Liver (tissue), 3 donors: ENCODE measurements around the gene HOXA1.

Experiments used
- EGR1 ChIP-seq, 2 donors: IDR thresholded peaks; 2 replicates each; pipeline ENCODE4 v1.6.1; 2016 to 2018; ENCODE audit warnings: antibody characterized with exemption in 2 of 2, low read depth in 2 of 2
- GABPA ChIP-seq, 2 donors: IDR thresholded peaks in 1 of 2; conservative IDR thresholded peaks in 1 of 2; 2 replicates each; pipeline ENCODE4 v1.6.1; 2016; ENCODE audit warnings: antibody characterized with exemption in 2 of 2, mild to moderate bottlenecking in 1 of 2, moderate library complexity in 1 of 2
- JUND ChIP-seq, 2 donors: IDR thresholded peaks; 2 replicates each; pipeline ENCODE4 v1.6.1; 2016; ENCODE audit warnings: antibody characterized with exemption in 2 of 2
- NR2F2 ChIP-seq: IDR thresholded peaks from 2 replicates; pipeline ENCODE4 v1.6.1; 2016; ENCODE audit warnings: antibody characterized with exemption
- REST ChIP-seq: IDR thresholded peaks from 2 replicates; pipeline ENCODE4 v1.6.1; 2016; ENCODE audit warnings: antibody characterized with exemption, mild to moderate bottlenecking
- RXRA ChIP-seq, 2 donors: IDR thresholded peaks; 2 replicates each; pipeline ENCODE4 v1.6.1; 2017 to 2018; ENCODE audit warnings: antibody characterized with exemption in 2 of 2, mild to moderate bottlenecking in 1 of 2
- SP1 ChIP-seq: IDR thresholded peaks from 2 replicates; pipeline ENCODE4 v1.6.1; 2018; ENCODE audit warnings: antibody characterized with exemption, mild to moderate bottlenecking
- TAF1 ChIP-seq: conservative IDR thresholded peaks from 2 replicates; pipeline ENCODE4 v1.6.1; 2016; ENCODE audit warnings: antibody characterized with exemption, mild to moderate bottlenecking
- YY1 ChIP-seq: IDR thresholded peaks from 2 replicates; pipeline ENCODE4 v1.6.1; 2016; ENCODE audit warnings: antibody characterized with exemption, mild to moderate bottlenecking
- TF ChIP-seq, protein P1 (sequence below): fragments of 150-350 bp; IDR thresholded peaks from 2 replicates; pipeline ENCODE4 v1.5.1; 2017; ENCODE audit warnings: improper control_type of control experiment, low read depth, low read length; ENCODE audit not compliant: missing input control
- donor health status: healthy.
- donor health status: healthy.

GRCh38 chr7:27132978-27133377 is 37.2 kb upstream of the HOXA1 start:
- TF ChIP-seq SP1, result no peak
- TF ChIP-seq, protein P1, sequence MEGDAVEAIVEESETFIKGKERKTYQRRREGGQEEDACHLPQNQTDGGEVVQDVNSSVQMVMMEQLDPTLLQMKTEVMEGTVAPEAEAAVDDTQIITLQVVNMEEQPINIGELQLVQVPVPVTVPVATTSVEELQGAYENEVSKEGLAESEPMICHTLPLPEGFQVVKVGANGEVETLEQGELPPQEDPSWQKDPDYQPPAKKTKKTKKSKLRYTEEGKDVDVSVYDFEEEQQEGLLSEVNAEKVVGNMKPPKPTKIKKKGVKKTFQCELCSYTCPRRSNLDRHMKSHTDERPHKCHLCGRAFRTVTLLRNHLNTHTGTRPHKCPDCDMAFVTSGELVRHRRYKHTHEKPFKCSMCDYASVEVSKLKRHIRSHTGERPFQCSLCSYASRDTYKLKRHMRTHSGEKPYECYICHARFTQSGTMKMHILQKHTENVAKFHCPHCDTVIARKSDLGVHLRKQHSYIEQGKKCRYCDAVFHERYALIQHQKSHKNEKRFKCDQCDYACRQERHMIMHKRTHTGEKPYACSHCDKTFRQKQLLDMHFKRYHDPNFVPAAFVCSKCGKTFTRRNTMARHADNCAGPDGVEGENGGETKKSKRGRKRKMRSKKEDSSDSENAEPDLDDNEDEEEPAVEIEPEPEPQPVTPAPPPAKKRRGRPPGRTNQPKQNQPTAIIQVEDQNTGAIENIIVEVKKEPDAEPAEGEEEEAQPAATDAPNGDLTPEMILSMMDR, result no peak
- TF ChIP-seq YY1, result no peak
- no peak for TF ChIP-seq TAF1
- no peak for TF ChIP-seq GABPA (IDR thresholded peaks at IDR 0.05 in 1 of 2, conservative IDR thresholded peaks at IDR 0.05 in 1 of 2)
- TF ChIP-seq EGR1 (IDR thresholded peaks at IDR 0.05; ENCODE audit: low read depth in 2 of 2), result no peak
- TF ChIP-seq NR2F2, result no peak
- TF ChIP-seq RXRA (IDR thresholded peaks at IDR 0.05), result no peak
- no peak for TF ChIP-seq JUND (IDR thresholded peaks at IDR 0.05)
- TF ChIP-seq REST, result no peak
